Muscle of back (tissue), 11 donors: ENCODE results near the gene KLHL35. TPM values are rescaled to one million over a fixed set of nuclear protein-coding genes. Genes with fewer than 3 reads are reported as not detected.
A peak's percentile ranks its signal among the peaks of the same experiment; 100 is the strongest.

Source experiments
- DNase-seq, 3 donors: peaks; one replicate each; pipeline versions ENCODE4 v3.0.0 to v3.0.0-alpha.2; 2013
- polyA plus RNA-seq, 10 donors: library from polyadenylated mRNA; unstranded; fragments of 120-200 nt; gene quantifications; one replicate each; pipeline ENCODE4 v1.2.1, GENCODE V29; 2013; ENCODE audit not compliant: insufficient read length in 10 of 10

The KLHL35 gene
- polyA plus RNA-seq, 10 donors: 2.3 to 4.5 (median 3.5) TPM

GRCh38 chr11:75469785-75470405 is 36.9 kb upstream of the KLHL35 start:
- no peak for DNase-seq

GRCh38 chr11:75468534-75469340 is 35.7 kb upstream of the KLHL35 start:
- peak in 2 of 3 donors; percentile 52 to 75 for DNase-seq

DNA sequence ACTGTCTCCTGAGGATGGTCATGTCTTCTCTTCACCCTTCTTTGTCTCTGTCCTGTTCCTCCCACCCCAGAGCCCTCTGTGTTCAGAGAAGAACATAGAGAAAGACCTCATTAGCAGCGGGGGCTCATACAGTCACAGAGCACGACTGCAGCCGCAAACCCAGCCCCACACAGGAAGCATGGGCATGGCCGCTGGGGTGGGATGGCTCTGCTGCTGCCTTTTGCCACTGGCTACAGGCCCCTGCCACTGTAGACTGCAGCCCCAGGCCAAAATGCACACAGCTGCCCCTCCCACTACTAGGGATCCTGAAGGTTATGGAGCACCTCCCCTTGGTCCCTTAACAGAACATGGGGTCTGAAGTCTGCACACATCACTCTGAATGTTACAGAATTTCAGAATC is 34.9 kb upstream of the KLHL35 start:
- DNase-seq: no peak

DNA sequence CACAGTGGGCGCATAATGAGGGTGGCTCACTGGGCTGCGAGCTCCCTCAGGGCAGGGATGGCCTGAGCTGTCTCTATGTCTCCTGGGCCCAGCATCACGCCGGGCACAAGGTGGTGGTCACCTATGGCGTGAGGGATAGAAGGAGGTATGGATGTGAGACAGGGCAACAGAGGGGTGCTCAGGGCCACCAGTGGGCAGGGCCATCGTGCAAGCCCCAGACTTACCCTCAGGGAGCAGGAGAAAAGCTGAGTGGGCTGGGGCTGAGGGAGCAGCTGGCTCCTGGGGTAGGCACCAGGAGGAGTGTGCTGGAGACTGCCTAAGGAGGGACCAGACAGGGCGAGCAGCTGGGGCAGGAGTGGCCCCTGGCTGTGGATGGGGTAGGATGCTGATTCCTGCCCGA is 34.3 kb upstream of the KLHL35 start:
- DNase-seq: no peak

DNA sequence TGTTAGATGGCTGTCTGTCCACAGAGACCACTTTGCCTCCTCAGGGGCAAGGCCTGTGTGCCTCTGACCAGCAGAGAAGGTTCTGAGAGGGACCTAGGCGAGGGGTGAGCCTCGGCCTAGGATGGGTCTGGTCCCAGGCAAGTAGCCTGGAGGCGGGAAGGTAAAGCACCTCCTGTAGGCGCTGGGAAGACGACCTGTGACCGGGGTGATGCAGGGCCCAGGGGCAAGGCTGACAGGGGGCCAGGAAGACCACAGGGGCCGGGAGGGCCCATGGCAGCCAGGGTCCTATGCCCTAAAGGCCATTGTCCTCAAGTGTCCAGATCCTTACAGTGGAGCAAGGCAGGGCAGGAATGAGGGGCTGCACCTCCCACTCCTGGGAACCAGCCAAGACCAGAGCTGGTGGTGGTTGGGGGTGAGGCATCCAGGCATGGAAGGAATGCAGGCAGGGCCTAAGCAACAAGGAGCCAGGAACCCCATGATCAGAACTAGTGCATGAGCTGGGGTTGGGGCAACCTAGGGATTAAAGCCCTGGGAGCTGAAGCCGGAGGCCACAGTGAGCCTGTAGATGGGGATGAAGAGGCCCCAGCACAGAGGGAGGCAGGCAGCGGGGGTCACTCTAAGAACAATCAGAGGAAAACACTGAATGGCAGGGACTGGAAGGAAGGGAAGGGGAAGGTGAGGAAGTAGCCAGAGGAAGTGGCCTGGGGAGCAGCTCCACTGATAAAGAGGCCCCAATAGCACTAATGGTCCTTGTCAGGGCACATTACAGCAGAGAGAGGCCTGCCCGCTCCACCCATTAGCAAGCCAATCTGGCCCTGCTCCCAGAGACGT is 32.9 kb upstream of the KLHL35 start:
- no peak for DNase-seq

DNA sequence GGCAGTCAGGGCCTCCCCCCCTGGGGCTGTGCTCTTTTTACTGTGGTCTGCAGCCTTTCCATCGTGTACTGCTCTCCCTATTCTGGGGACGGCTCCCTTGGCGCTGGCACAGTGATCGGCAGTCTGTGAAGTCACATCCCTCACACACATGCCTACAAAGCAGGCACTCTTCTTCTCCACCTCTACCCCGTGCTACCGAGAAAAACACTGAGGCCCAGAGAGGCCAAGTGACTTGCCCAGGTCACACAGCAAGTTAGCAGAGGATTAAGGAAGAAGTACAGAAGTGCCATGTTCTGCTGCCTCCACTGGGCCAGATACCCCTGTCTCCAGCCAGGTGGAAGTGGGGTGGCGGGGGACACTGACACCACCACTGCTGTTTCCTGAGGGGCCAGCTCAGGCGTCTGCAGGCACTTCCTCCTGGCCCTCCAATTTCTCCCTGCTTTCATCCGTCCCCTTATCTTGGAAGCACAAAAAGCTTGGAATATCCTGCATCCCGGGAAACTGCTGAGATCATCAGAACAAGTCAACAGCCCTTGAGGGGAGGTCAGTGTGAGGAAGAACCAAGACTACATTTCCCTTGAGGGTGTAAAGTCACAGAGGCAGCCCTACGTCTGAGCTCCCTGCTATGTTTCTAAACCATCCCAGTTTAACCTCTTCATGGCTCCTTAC is 30.2 kb upstream of the KLHL35 start:
- DNase-seq: peak in 1 of 3 donors; percentile 39

DNA sequence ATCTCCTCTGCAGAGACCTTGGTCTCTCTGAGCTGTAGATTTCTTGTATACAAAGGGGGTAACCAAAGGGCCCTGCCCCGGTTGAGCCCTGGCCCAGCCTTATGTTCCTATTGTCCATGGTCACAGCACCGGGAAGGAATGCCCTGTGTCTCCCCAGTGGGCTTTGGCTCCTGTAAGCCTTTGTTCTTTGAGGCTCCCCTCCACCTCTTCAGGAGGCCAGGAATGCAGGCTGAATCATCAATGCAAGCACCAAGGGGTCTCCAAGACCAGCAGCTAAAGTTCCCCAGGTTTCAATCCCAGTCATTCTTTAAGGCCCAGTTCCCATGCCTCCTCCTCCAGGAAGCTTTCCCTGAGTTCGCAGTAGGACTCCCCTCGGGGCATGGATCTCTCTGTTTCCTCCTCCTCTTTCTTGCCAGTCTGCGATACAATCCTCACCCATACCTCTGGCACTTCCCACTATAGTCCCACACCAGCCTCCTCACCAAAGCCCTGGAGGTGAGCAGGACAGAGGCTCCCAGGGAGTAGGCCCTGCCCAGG is 29.2 kb upstream of the KLHL35 start:
- no peak for DNase-seq

- no peak for DNase-seq
Observed at GRCh38 chr11:75461151-75461550, 28.1 kb upstream of the KLHL35 start.

- DNase-seq: no peak
Observed at GRCh38 chr11:75456596-75457183, 23.7 kb upstream of the KLHL35 start.

GRCh38 chr11:75454987-75455386 is 22.0 kb upstream of the KLHL35 start:
- no peak for DNase-seq

- DNase-seq: peak in 2 of 3 donors; percentile 34 to 40
Observed at GRCh38 chr11:75453916-75454655, 21.1 kb upstream of the KLHL35 start.

GRCh38 chr11:75450826-75451821 is 18.1 kb upstream of the KLHL35 start:
- no peak for DNase-seq

DNA sequence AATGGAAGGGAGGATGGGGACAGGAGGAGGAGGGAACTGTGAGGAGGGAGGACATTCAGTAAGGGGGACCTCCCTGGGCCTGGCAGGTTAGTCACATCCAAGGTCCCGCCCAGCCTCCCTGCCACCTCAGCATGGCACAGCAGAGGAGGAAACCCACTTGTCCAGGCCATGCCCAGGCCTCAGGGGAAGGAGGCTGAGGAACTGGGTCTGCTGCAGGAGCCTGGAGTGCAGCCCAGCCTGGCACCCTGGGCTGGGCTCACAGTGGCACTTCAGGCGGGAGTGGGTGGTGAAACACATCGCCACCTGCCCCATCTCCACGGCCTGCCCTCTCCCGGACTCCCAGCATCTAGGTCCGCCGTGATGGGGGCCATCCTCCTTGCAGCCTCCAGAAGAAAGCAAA is 17.2 kb upstream of the KLHL35 start:
- no peak for DNase-seq

GRCh38 chr11:75449776-75450175 is 16.8 kb upstream of the KLHL35 start:
- no peak for DNase-seq

GRCh38 chr11:75449271-75449670 is 16.3 kb upstream of the KLHL35 start:
- DNase-seq: no peak

DNA sequence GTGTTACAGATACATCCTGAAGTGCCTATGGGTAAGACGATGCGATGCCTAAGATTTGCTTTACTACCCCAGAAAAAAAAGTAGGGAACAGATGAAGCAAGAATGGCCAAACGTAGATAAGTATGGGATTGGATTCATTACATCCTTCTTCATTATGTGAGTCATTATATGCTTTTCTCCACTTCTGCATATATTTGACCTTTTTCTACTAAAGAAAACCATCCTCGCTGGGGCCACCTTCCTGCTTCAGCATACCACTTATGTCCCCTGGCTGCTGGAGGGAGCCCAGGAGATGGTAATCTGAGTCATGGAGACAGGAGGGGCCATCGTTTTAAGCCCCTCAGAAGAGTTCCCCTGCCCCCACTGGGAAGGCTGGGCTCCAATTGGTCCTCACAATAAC is 14.4 kb upstream of the KLHL35 start:
- no peak for DNase-seq

DNA sequence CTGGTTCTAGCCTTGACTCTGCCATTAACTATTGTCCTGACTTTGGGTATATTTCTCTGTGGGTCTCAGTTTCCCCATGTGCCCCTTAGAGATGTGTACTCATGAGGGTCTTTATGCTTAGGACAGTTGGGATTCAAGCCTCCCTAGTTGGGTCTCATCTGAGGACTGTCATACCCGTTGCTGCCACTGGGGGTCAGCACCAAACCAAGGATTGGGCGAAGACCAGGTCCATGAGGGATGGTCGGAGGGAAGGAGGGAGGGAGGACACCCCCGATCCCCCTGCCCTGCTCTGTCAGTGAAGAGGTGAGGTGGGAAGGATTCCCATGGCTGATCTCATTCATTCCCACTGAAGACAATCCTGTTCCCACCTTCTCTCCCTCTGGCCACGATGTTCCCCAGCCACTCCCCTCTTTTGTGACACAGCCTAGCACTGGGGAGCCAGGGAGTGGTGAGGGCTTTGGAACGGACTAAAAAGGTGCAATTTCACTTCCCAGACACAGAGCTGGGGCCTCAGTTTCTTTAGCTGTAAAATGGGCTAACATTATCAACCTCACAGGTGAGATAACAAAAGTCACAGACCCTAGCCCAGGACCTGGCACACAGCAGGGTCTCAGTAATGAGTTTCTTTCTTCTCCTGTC is 12.4 kb upstream of the KLHL35 start:
- peak; percentile 52 to 78 (median 71) for DNase-seq

- no peak for DNase-seq
Observed at GRCh38 chr11:75443043-75443442, 10.0 kb upstream of the KLHL35 start.
